ENCODE data around the gene TTC27.
"Not testable (repeated sequence)": the region's sequence is repeated elsewhere in the genome, so short reads cannot be mapped to it uniquely, and the experiment has no call there.

The TTC27 gene

GRCh38 chr2:32721376-32721775 is 93.5 kb downstream of the TTC27 start:
- DNase-seq = no peak

GRCh38 chr2:32723467-32724079 is 95.7 kb downstream of the TTC27 start:
- no peak for DNase-seq

- DNase-seq = not testable (repeated sequence)
These were observed 98.8 kb downstream of the TTC27 start for GRCh38 chr2:32726678-32727077.

- no peak for DNase-seq
These were observed 99.3 kb downstream of the TTC27 start for GRCh38 chr2:32727157-32727556.

- not testable (repeated sequence) for DNase-seq
These were observed 103.1 kb downstream of the TTC27 start for GRCh38 chr2:32730958-32731357.

GRCh38 chr2:32732120-32732519 is 104.3 kb downstream of the TTC27 start:
- DNase-seq = no peak

- DNase-seq = no peak
These were observed 105.1 kb downstream of the TTC27 start for GRCh38 chr2:32732912-32733472.

- no peak for DNase-seq
These were observed 107.5 kb downstream of the TTC27 start for GRCh38 chr2:32735348-32735747.

GRCh38 chr2:32738939-32739338 is 111.1 kb downstream of the TTC27 start:
- DNase-seq = no peak

- no peak for DNase-seq
These were observed 111.8 kb downstream of the TTC27 start for GRCh38 chr2:32739664-32740063.

- DNase-seq = no peak
These were observed 113.7 kb downstream of the TTC27 start for GRCh38 chr2:32741575-32741974.

- no peak for DNase-seq
These were observed 114.5 kb downstream of the TTC27 start for GRCh38 chr2:32742376-32742775.

GRCh38 chr2:32743480-32744236 is 115.8 kb downstream of the TTC27 start:
- DNase-seq = no peak

- no peak for DNase-seq
These were observed 117.3 kb downstream of the TTC27 start for GRCh38 chr2:32745191-32745590.

GRCh38 chr2:32745675-32746074 is 117.8 kb downstream of the TTC27 start:
- DNase-seq = no peak

GRCh38 chr2:32746669-32747068 is 118.8 kb downstream of the TTC27 start:
- no peak for DNase-seq

- no peak for DNase-seq
These were observed 120.3 kb downstream of the TTC27 start for GRCh38 chr2:32748158-32748557.

- DNase-seq = no peak
These were observed 123.0 kb downstream of the TTC27 start for GRCh38 chr2:32750880-32751279.

- DNase-seq = no peak
These were observed 124.4 kb downstream of the TTC27 start for GRCh38 chr2:32752205-32752604.

- DNase-seq = no peak
These were observed 125.1 kb downstream of the TTC27 start for GRCh38 chr2:32752952-32753351.

- not testable (repeated sequence) for DNase-seq
These were observed 126.8 kb downstream of the TTC27 start for GRCh38 chr2:32754676-32755075.

- DNase-seq = no peak
These were observed 127.8 kb downstream of the TTC27 start for GRCh38 chr2:32755666-32756065.

- no peak for DNase-seq
These were observed 128.4 kb downstream of the TTC27 start for GRCh38 chr2:32756074-32756727.

- no peak for DNase-seq
These were observed 130.4 kb downstream of the TTC27 start for GRCh38 chr2:32758232-32758631.
